Measurements from ENCODE around the gene ABHD17A. TPM values are rescaled to one million over a fixed set of nuclear protein-coding genes. Genes with fewer than 3 reads are reported as not detected.

The ABHD17A gene
- polyA plus RNA-seq, 1 of the 3 experiments (the other 2 are of a cell fraction), result 61.1 TPM

DNA sequence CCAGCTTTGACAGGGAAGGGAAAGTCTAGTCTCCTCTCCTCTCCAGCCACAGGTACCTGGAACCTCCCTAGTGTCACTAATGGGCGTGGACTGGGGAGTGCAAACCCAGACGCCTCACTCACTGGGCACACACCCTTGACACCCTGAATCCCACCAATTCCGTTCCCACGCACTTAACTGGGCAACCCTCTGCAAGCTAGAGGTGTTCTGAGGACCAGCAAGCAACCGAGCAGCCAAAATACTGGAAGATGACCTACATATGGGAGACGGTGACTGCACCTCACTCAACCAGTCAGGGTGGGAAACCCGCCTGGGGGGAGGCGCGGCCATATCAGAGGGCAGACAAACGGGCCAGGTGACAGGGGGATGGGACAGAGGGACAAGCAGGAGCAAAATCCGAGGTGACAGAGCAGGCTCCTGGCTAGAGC, 991 bp downstream of the ABHD17A start:
- CTCF ChIA-PET, result interaction anchor here (1.0 to 1.4 kb wide), 3 partner anchors 12 to 185 kb away, joined by 3 read pairs; no protein-coding TSS in a partner anchor
- Histone ChIP-seq H3K79me2 (ENCODE audit: insufficient read depth) (peaks cover 46% of the 10 kb centered on the region), H3K9me3 (no peaks in the 10 kb centered on the region), H3K9me2 (no peaks in the 10 kb centered on the region), H3K36me3 (replicated peaks in 1 of 2; ENCODE audit: control insufficient read depth in 1 of 2, insufficient read depth in 2 of 2, low read length in 1 of 2) (peaks cover 0 to 7% of the 10 kb centered on the region in 2 experiments), H2AFZ (ENCODE audit: low read depth) (no peak overlapping the region), H3K4me2 (peak overlapping the region; percentile 100), H3K4me3 (ENCODE audit: low read depth in 2 of 2, low read length in 1 of 2) (peak overlapping the region; percentile 86 to 93), H3F3A (replicated peaks; ENCODE audit: insufficient read depth) (no peaks in the 10 kb centered on the region), H3K9ac (peak overlapping the region; percentile 84), H3K27ac (ENCODE audit: low read depth in 2 of 2, low read length in 1 of 2) (peak overlapping the region in 1 of 2 experiments; percentile 62; a peak in 2 of 4 replicates), H4K20me1 (ENCODE audit: insufficient read depth) (peaks cover 40% of the 10 kb centered on the region), H3K4me1 (ENCODE audit: control insufficient read depth in 1 of 2, insufficient read depth in 2 of 2, low read depth in 1 of 2, low read length in 1 of 2) (peaks cover 6 to 23% of the 10 kb centered on the region in 2 experiments; a peak in 1 of 4 replicates), H3K27me3 (ENCODE audit: insufficient read depth) (no peaks in the 10 kb centered on the region)
- 11% methylated on average over 11 of the region's 11 CpGs for WGBS (ENCODE audit: low lambda C conversion rate)
- POLR2A ChIA-PET, result interaction anchor here (1.2 to 1.9 kb wide), 2 partner anchors 8 to 12 kb away, joined by 3 to 7 read pairs; no protein-coding TSS in a partner anchor
- no peak for DNase-seq
- TF ChIP-seq USF1 (IDR thresholded peaks at IDR 0.05; ENCODE audit: borderline replicate concordance, low read depth) (no peak), SMC3 (IDR thresholded peaks at IDR 0.05; ENCODE audit: low read depth, low read length) (no peak), ZBTB33 (IDR thresholded peaks at IDR 0.05; ENCODE audit: borderline replicate concordance, low read depth) (no peak), MXI1 (IDR thresholded peaks at IDR 0.05; ENCODE audit: low read depth, low read length) (no peak), FOXJ3 (CRISPR knock-in tag; IDR thresholded peaks at IDR 0.05) (no peak), EP300 (IDR thresholded peaks at IDR 0.05; ENCODE audit: borderline replicate concordance in 1 of 2, low read depth in 1 of 2, low read length in 1 of 2) (no peak)
- TF ChIP-seq, protein P1, sequence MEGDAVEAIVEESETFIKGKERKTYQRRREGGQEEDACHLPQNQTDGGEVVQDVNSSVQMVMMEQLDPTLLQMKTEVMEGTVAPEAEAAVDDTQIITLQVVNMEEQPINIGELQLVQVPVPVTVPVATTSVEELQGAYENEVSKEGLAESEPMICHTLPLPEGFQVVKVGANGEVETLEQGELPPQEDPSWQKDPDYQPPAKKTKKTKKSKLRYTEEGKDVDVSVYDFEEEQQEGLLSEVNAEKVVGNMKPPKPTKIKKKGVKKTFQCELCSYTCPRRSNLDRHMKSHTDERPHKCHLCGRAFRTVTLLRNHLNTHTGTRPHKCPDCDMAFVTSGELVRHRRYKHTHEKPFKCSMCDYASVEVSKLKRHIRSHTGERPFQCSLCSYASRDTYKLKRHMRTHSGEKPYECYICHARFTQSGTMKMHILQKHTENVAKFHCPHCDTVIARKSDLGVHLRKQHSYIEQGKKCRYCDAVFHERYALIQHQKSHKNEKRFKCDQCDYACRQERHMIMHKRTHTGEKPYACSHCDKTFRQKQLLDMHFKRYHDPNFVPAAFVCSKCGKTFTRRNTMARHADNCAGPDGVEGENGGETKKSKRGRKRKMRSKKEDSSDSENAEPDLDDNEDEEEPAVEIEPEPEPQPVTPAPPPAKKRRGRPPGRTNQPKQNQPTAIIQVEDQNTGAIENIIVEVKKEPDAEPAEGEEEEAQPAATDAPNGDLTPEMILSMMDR (IDR thresholded peaks at IDR 0.05), result no peak
- TF ChIP-seq, protein P2, sequence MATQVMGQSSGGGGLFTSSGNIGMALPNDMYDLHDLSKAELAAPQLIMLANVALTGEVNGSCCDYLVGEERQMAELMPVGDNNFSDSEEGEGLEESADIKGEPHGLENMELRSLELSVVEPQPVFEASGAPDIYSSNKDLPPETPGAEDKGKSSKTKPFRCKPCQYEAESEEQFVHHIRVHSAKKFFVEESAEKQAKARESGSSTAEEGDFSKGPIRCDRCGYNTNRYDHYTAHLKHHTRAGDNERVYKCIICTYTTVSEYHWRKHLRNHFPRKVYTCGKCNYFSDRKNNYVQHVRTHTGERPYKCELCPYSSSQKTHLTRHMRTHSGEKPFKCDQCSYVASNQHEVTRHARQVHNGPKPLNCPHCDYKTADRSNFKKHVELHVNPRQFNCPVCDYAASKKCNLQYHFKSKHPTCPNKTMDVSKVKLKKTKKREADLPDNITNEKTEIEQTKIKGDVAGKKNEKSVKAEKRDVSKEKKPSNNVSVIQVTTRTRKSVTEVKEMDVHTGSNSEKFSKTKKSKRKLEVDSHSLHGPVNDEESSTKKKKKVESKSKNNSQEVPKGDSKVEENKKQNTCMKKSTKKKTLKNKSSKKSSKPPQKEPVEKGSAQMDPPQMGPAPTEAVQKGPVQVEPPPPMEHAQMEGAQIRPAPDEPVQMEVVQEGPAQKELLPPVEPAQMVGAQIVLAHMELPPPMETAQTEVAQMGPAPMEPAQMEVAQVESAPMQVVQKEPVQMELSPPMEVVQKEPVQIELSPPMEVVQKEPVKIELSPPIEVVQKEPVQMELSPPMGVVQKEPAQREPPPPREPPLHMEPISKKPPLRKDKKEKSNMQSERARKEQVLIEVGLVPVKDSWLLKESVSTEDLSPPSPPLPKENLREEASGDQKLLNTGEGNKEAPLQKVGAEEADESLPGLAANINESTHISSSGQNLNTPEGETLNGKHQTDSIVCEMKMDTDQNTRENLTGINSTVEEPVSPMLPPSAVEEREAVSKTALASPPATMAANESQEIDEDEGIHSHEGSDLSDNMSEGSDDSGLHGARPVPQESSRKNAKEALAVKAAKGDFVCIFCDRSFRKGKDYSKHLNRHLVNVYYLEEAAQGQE (IDR thresholded peaks at IDR 0.05; ENCODE audit: low read depth, low read length), result no peak
